ENCODE data around the gene OR52E8.

- TF ChIP-seq CTCF (IDR thresholded peaks at IDR 0.05) (no peak), POLR2A (IDR thresholded peaks at IDR 0.05) (no peak), POLR2AphosphoS5 (IDR thresholded peaks at IDR 0.05) (no peak), EP300 (IDR thresholded peaks at IDR 0.05) (no peak)
Observed at GRCh38 chr11:5887661-5888060, 30.2 kb upstream of the OR52E8 start.

All from gastroesophageal sphincter (tissue), 3 donors.